HepG2 (cell line): Measurements from ENCODE around the gene CCDC74B. TPM values are rescaled to one million over a fixed set of nuclear protein-coding genes. Genes with fewer than 3 reads are reported as not detected.

Experiments used
- ATM ChIP-seq: fragments of 450-650 bp; IDR thresholded peaks from 2 replicates; pipeline ENCODE4 v1.7.1; 2017; ENCODE audit warnings: mild to moderate bottlenecking, borderline replicate concordance
- BORCS8-MEF2B ChIP-seq: sonication (generic); formaldehyde crosslinking; IDR thresholded peaks from 2 replicates; pipeline ENCODE4 v1.8.0; 2022; ENCODE audit warnings: mild to moderate bottlenecking, missing genetic modification reagents
- GMEB1 ChIP-seq: sonication (generic); formaldehyde crosslinking; IDR thresholded peaks from 2 replicates; pipeline ENCODE4 v1.5.1; 2020; ENCODE audit warnings: missing genetic modification reagents, mild to moderate bottlenecking, borderline replicate concordance
- HNF4A ChIP-seq: sonication (generic); formaldehyde crosslinking; IDR thresholded peaks from 2 replicates; pipeline ENCODE4 v1.4.0; 2020; ENCODE audit warnings: missing genetic modification reagents
- ISL2 ChIP-seq: sonication (generic); formaldehyde crosslinking; IDR thresholded peaks from 2 replicates; pipeline ENCODE4 v1.5.0; 2020; ENCODE audit warnings: missing genetic modification reagents
- JUN ChIP-seq: sonication (generic); formaldehyde crosslinking; IDR thresholded peaks from 2 replicates; pipeline ENCODE4 v1.4.0; 2020; ENCODE audit warnings: mild to moderate bottlenecking, missing genetic modification reagents
- KMT2B ChIP-seq: IDR thresholded peaks from 2 replicates; pipeline ENCODE4 v1.6.1; 2016; ENCODE audit warnings: missing genetic modification reagents, missing compliant biosample characterization
- NFE2L1 ChIP-seq: sonication (generic); formaldehyde crosslinking; IDR thresholded peaks from 2 replicates; pipeline ENCODE4 v1.4.0; 2020; ENCODE audit warnings: missing genetic modification reagents, mild to moderate bottlenecking, borderline replicate concordance
- NR0B2 ChIP-seq: sonication (generic); formaldehyde crosslinking; IDR thresholded peaks from 2 replicates; pipeline ENCODE4 v1.4.0; 2020; ENCODE audit warnings: mild to moderate bottlenecking, missing genetic modification reagents
- POGK ChIP-seq: sonication (generic); formaldehyde crosslinking; conservative IDR thresholded peaks from 2 replicates; pipeline ENCODE4 v1.8.0; 2022; ENCODE audit warnings: mild to moderate bottlenecking, moderate library complexity, missing genetic modification reagents
- SMAD3 ChIP-seq: sonication (generic); formaldehyde crosslinking; IDR thresholded peaks from 2 replicates; pipeline ENCODE4 v1.4.0; 2020; ENCODE audit warnings: missing genetic modification reagents
- TIGD3 ChIP-seq: sonication (generic); formaldehyde crosslinking; IDR thresholded peaks from 2 replicates; pipeline ENCODE4 v1.5.1; 2020; ENCODE audit warnings: mild to moderate bottlenecking, missing genetic modification reagents, borderline replicate concordance
- ZNF253 ChIP-seq: sonication (generic); formaldehyde crosslinking; IDR thresholded peaks from 2 replicates; pipeline ENCODE4 v1.8.0; 2022; ENCODE audit warnings: mild to moderate bottlenecking, missing genetic modification reagents, borderline replicate concordance
- ZNF605 ChIP-seq: sonication (generic); formaldehyde crosslinking; IDR thresholded peaks from 2 replicates; pipeline ENCODE4 v1.8.0; 2022; ENCODE audit warnings: mild to moderate bottlenecking, missing genetic modification reagents
- ZNF619 ChIP-seq: sonication (generic); formaldehyde crosslinking; IDR thresholded peaks from 2 replicates; pipeline ENCODE4 v1.4.0; 2020; ENCODE audit warnings: mild to moderate bottlenecking, missing genetic modification reagents
- ZZZ3 ChIP-seq: sonication (generic); formaldehyde crosslinking; IDR thresholded peaks from 2 replicates; pipeline ENCODE4 v1.4.0; 2020; ENCODE audit warnings: missing genetic modification reagents, mild to moderate bottlenecking, borderline replicate concordance
- polyA plus RNA-seq, 8 experiments: library from polyadenylated mRNA; depleted of rRNA in 3 of 8; stranded (reverse) in 7 of 8; unstranded in 1 of 8; fragments of >200 nt; fragmentation: Illumina TruSeq in 4 of 8; extraction: Trizol in 4 of 8; gene quantifications; 2 replicates each; pipeline versions ENCODE4 v1.2.1 to v1.2.3, GENCODE V29; 2011 to 2016; ENCODE audit warnings: low read depth in 4 of 8, missing spikeins in 1 of 8, mixed read lengths in 1 of 8; ENCODE audit not compliant: insufficient read depth in 1 of 8
- total RNA-seq, 5 experiments: library from RNA; depleted of rRNA; stranded (reverse); fragments of >200 nt; fragmentation: Illumina TruSeq; extraction: Trizol; gene quantifications; 2 replicates each; pipeline ENCODE4 v1.2.3, GENCODE V29; 2016; ENCODE audit warnings: low read depth in 1 of 5

Gene CCDC74B
- total and polyA plus RNA-seq, 2 of the 13 experiments (the other 11 are each of a cell fraction or from before 2014, with no cell fraction given), result 0.07 to 0.11 TPM

GRCh38 chr2:130181325-130181879, 36.5 kb upstream of the CCDC74B start, which contains the start of gene SMPD4 (continued):
- TF ChIP-seq TIGD3 (CRISPR knock-in tag), result peak; percentile 58; the same call in 1 of the 2 replicates
- no peak for TF ChIP-seq ZNF619 (CRISPR knock-in tag)
- peak; percentile 59; the same call in 1 of the 2 replicates for TF ChIP-seq ZZZ3 (CRISPR knock-in tag)
- peak; percentile 80 for TF ChIP-seq ZNF605
- no peak; the same call in 1 of the 2 replicates for TF ChIP-seq SMAD3 (CRISPR knock-in tag)
- TF ChIP-seq JUN (CRISPR knock-in tag), result no peak
- TF ChIP-seq KMT2B (CRISPR knock-in tag), result peak; percentile 89
- TF ChIP-seq ZNF253 (CRISPR knock-in tag), result 0 out of 2 replicates have a peak, but pooled peaks have one; percentile 56
- TF ChIP-seq ISL2 (CRISPR knock-in tag), result peak; percentile 77; the same call in 1 of the 2 replicates
- TF ChIP-seq BORCS8-MEF2B, result peak; percentile 95
- peak; percentile 66; the same call in 1 of the 2 replicates for TF ChIP-seq POGK (CRISPR knock-in tag)
- peak; percentile 77; the same call in 1 of the 2 replicates for TF ChIP-seq NR0B2 (CRISPR knock-in tag)
- peak; percentile 89 for TF ChIP-seq GMEB1 (CRISPR knock-in tag)
- 0 out of 2 replicates have a peak, but pooled peaks have one; percentile 13 for TF ChIP-seq HNF4A (CRISPR knock-in tag)
- no peak for TF ChIP-seq ATM
- peak; percentile 63; the same call in 1 of the 2 replicates for TF ChIP-seq NFE2L1 (CRISPR knock-in tag)
